ENCODE measurements around the gene FBXO3.

FBXO3 gene

DNA sequence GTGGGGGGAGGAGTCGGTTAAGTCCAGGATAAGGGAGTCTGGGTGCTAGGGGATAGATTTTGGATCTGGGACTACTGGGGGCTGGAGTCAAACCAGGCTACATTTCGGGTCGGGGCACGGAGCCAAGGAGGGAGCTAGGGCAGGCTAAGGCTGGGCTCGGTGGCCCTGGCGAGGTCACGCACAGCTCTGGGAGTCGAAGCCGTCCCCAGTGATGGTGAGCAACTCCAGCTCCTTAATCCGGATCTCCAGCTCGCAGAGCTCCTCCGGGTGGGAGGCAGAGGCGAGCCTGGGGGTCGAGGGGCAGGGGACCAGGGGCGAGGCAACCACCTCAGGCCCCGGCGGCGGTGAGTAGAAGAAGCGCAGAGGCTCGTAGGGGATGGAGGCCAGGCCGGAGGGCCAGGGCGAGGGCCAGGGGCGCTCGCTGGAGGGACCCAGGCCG, 74.2 kb downstream of the FBXO3 start:
- no peak for DNase-seq

DNA sequence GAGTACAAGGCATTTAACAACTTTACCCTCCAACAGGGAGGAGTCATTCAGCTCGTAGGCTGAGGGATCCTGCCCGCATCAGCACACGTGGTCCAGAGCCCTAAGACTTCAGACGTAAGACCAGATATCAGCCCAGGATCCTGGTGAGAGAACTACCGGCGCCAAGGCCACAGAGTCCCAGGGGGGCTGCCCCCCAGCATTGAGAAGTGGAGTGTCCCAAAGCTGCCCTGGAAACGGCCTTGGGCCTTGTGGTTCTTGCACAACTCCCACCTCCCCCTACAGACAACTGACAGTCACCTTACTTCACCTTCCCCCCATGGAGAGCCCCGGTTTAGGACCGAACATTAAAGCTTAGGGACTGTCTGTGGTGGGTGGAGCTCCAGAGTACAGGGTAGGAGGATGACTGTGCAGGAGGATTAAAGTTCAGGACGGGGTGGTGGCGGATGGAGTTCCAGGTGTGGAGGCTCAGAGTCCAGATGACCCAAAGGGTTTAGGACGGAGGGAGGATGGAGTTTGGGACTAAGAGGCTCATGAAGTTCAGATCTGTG, 74.7 kb downstream of the FBXO3 start:
- no peak for DNase-seq

DNA sequence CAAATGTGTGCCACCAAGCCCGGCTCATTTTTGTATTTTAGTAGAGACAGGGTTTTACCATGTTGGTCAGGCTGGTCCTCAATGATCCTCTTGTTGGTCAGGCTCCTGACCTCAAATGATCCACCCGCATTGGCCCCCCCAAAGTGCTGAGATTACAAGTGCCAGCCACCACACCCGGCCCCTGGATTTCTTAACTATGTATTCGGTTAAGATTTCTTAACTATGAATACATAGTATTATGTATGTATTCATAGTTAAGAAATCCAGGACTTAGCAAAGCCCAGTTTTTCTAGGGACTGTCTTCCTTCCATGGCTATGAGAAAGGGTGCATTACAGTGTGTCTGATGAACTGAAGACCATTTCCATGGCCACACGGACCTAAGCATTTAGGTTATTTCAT, 75.4 kb downstream of the FBXO3 start:
- DNase-seq: no peak

DNA sequence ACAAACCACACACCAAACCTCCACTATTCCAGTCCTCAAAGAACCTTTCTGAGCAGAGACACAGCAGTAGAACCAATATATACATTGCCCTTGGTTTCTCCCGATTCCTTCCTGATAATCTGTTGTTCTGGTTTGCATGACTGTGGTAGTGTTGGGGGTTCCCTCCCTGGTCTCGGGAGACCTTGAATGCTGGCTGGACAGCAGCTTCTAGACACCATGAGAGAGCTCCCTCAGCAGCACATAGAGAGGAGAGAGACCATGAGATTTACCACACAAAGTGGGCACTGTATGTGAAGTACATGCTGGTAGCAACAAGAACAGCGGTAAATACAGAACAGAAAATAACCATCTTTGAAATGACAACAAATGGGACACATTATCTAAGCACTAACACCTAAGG, 76.3 kb downstream of the FBXO3 start:
- DNase-seq: no peak

DNA sequence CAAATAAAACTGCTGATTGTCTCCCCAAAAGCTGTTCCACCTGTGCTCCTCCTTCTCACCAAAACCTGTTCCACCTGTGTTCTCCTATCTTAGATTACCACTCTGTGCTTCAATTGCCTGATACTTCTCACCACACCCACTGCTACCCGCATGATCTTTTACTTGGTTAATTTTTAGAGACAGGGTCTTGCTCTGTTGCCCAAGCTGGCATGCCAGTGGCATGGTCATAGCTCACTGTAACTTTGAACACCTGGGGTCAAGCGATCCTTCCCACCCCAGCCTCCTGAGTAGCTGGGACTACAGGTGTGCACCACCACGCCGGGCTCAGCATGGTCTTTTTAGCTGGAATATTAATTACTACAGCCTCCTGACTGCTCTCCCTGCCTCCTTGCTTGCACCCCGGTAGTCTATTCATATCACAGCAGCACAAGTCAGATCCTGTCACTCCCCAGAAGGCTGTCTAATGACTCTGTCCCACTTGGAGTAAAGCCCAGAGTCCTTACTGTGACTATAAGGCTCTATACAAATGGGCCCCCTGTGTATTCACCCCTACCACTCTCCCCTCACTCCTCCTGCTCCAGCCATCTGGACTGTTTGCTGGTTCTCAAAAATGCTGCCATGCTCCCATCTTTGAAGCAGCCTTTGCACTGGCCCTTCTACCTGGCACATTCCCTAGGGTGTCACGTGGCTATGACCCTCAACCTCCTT, 77.2 kb downstream of the FBXO3 start:
- no peak for DNase-seq

DNA sequence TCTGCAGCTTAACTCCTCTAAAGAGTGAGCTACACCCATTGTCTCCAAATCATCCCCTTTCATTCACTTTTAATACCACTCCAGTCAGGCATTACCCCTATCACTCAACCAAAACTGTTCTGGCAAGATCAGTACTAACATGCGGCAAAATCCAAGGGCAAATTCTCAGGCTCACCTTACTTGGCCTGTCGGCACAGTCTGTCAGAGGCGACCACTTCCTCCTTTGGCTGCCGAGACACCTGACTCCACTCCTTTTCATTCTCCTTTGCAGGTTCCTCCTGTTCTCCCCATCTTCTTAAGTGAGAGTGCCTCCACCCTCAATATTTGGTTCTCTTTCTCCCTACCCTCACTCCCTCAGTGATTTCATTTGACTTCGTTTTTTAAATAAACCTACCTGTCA, 77.9 kb downstream of the FBXO3 start:
- no peak for DNase-seq

DNA sequence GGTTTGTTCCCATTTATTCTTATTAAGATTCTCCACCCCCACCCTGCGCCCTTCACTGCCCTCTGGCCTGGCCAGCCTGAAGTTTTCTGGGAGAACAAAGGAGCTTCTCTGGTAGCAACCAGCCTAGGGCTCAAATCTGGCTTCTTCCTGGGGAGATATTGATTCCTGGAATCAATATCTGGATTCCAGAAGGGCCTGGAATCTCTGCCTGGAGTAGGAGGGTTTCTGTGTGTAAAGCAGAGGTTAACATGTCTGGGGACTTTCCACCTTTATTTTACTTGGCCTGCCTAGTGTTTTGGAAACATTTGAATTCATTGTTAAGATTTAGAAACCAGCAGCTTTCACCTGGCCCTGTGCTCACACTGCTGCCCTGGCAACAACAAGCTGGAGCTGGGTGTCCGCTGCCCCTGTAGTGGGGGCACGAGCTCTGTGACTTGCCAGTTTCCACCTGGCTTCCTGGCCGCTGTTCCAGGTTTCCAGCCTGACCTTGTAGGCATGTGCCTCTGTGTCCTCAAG, 79.2 kb downstream of the FBXO3 start:
- no peak for DNase-seq

DNA sequence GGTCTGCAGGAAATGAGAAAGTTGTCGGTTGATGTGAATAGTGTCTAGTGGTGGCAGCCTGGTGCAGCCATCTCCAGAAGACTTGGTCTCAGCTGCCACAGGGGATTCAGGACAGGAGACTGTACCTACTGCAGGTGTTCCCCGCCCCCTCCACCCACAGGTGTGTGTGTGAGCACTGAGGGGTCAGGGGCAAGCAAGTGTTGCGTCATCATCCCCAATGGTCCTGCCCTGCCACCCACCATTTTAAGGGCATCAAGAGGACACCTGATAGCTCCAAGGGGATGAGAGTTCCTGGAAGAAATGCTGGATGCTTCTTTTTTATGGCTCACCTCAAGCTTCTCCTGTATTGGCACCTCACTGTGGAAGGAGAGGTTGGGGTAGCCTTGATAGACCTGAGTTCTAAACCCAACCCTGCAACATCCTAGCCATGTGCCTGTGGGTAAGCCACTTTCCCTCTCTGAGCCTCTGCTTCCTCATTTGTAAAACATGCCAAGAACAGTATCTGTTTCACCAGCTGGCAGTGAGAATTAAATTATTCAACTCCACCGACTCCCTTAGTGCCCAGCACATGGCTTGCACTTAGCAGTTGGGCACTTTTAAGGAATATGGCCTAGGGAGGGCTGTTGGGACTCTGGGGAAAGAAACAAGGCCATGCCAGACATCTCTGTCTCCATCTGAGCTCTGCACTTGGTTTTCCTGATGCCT, 79.8 kb downstream of the FBXO3 start:
- no peak for DNase-seq

DNA sequence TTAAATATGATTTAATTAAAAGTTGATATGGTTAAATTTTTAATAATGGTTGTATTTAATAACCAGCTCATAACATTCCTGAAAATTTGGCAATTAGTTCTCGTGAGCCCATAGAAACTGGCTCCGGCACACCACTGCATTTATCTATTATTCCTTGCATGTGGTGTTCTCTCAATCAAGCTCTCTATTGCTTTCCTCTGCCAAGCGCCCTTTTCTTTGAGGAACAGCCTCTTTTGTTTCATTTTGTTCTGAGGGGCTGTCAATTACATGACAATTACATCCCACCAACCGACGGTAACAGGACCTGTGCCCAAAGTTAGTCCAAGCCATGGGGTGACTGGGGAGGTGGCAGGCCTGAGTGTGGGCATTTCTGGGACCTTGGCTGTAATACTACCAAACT, 81.8 kb downstream of the FBXO3 start:
- no peak for DNase-seq

DNA sequence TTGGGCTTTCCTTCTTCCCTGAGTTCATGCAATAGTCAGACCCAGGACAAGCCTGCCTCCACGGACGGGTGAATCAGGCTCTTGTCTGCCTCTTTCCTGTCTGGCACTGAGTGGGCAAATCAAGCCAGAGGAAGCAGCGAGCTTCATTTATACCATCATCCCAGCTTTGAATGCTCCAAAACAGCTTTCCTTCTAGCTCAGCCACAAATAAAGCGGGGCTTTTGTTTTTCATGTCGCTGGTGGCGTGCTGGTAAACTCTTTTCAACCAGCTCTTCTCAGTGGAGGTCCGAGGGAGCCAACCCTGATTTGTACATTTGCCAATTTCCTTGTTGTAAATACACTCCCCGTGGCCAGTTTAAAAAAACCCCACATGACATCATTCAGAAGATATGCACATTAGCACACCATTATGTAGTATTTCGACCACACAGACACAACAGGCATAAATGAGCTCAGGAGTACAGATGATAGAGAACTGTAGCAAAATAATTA, 82.3 kb downstream of the FBXO3 start:
- DNase-seq: no peak

DNA sequence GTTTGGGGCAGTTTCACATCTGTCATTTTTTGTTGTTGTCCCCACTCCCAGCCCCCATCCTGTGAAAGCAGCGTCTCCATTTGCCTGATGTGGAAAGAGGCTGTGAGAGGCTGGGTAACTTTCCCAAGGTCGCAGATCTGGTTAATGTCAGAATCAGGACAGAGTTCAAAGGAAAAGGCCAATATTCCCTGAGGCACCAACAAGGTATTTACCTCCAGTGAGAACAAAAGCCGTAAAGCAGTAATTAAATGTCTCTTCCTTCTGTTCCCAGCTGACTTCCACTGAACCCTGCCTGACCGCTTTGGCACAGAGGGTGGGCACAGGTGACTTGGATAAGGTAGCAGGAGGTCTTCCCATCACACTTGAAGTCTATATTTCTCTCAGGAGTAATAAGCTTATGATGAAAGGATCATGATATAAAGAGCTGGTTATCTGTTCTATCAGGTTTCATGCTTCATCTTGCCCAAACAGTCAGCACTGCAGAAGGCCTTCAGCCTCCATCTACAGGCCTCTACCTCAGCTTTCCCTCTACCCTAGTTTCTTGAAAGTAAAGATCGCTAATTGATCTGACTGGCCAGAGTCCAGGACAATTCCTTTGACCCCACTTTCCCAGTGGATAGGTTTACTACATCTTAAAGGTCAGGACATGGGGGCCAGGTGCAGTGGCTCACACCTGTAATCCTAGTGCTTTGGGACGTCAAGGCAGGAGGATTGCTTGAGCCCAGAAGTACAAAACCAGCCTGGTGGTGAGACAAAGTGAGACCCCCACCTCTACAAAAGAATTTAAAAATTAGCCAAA, 83.1 kb downstream of the FBXO3 start:
- DNase-seq: no peak

All from NCI-H510A (cell line).